ENCODE results near the gene MYL12B.
"Not testable (repeated sequence)": the region's sequence is repeated elsewhere in the genome, so short reads cannot be mapped to it uniquely, and the experiment has no call there.

Gene MYL12B

DNA sequence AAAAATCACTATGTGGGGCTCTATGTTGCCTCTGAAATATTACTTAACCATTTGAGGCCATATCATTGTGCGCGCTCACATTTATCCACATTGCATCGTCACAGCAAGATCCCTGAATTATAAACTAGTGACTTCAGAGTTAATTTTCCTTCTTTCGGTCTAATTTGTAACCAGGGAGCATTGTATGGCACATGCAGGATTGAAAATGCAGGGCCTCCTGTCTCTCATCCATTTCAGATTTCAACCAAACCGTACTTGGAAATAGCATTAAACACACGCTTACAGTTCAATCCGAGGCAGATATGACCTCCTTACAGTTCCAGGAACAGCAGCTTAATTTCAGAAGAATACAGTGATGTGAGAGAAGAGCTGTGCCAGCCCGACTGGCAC, 42.7 kb upstream of the MYL12B start:
- Histone ChIP-seq H3K9me3 (ENCODE audit: low read depth, low read length) (no peaks in the 10 kb centered on the region), H3K9ac (ENCODE audit: insufficient read length) (peak overlapping the region; percentile 71), H3K4me3 (peak overlapping the region; percentile 67), H3K27ac (peak overlapping the region; percentile 96), H3K36me3 (ENCODE audit: insufficient read depth, low read length) (no peaks in the 10 kb centered on the region)
- no peak for DNase-seq (ENCODE audit: low read depth, low spot score)
- TF ChIP-seq EZH2 (IDR thresholded peaks at IDR 0.05) (no peak), FOXP2 (optimal IDR thresholded peaks at IDR 0.05; ENCODE audit: control extremely low read depth, extremely low read length, insufficient read depth) (no peak), POLR2AphosphoS5 (IDR thresholded peaks at IDR 0.05; ENCODE audit: borderline replicate concordance, low read depth, low read length) (no peak)

DNA sequence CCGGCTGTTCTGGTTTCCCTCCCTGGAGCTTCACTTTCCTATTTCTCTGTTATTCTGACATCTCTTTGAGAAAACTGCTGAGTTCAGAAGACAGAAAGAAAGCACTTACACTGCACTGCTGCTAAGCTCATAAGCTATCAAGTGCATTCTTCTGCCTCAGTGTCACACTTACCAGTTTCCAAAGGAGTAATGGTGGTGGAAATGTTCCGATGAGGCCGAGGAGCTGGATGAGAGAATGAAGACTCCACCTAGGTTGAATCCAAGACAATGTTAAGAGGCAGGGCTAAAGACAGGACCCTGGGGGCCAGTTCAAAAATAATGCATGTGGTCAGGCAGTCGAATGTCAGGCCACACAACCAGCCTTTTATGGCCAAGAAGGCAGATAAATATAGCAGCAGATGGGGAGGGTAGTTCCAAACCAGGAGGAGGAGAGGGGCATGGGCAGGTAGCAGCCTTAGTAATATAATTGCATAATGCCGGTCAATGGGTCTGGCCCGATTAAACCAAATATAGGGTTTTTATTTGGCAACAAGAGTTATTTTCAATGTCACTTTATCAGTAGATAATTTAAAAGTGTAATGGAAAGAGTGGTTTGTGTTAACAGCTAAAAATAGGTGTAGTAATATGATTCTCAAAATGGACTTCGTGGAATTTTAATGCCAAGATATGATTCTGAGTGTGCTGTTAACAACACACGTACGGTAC, 42.1 kb upstream of the MYL12B start, which contains the start of gene MYOM1:
TSS of gene MYOM1 (minus strand) at position 338 of the 705 bp plus-strand sequence. CDS start 4,745 bp downstream, outside the sequence.
- Histone ChIP-seq H3K9me3 (ENCODE audit: low read depth, low read length) (no peaks in the 10 kb centered on the region), H3K27ac (peak within 1 kb of the TSS; percentile 96), H3K36me3 (ENCODE audit: insufficient read depth, low read length) (no peaks in the 10 kb centered on the region), H3K9ac (ENCODE audit: insufficient read length) (peak within 1 kb of the TSS; percentile 71), H3K4me3 (peak within 1 kb of the TSS; percentile 67)
- DNase-seq (ENCODE audit: low read depth, low spot score) = no peak
- no peak for TF ChIP-seq FOXP2 (optimal IDR thresholded peaks at IDR 0.05; ENCODE audit: control extremely low read depth, extremely low read length, insufficient read depth)
- TF ChIP-seq EZH2 (IDR thresholded peaks at IDR 0.05) = no peak
- TF ChIP-seq POLR2AphosphoS5 (IDR thresholded peaks at IDR 0.05; ENCODE audit: borderline replicate concordance, low read depth, low read length) = no peak

DNA sequence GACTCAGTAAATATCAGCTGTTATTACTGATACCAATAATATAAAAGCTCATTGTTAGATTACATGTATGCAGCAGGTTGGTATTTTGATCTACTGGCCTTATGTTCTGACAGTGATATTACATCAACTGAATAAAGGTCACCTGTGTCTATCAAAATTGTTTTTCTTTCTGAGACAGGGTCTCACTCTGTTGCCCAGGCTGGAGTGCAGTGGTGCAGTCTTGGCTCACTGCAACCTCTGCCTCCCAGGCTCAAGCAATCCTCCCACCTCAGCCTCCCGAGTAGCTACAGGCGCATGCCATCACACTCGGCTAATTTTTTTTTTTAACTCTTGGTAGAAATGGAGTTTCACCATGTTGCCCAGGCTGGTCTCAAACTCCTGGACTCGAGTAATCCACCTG, 41.1 kb upstream of the MYL12B start:
- H3K27ac ChIP-seq; H3K36me3 ChIP-seq (ENCODE audit: insufficient read depth, low read length); H3K9me3 ChIP-seq (ENCODE audit: low read depth, low read length); DNase-seq (ENCODE audit: low read depth, low spot score); H3K4me3 ChIP-seq; H3K9ac ChIP-seq (ENCODE audit: insufficient read length): not testable (repeated sequence)

DNA sequence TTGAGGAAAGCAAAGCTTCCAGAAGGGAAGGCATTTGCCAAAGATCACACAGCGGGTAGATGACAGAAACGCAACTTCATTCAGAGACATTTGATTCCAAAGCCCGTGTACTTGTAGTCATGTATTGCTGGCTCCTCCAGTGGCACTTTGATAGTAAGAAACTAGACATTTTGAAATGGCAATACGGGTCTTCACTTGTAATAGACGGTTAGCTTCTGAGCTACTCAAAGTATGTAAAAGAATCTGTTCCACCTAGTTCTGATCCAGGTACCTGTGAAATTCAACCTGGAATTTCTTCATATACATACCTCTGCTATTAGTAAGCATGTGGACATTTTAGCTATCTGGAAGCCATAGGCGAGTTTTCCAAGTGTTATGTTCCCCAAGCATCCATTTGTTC, 40.4 kb upstream of the MYL12B start:
- no peak for DNase-seq (ENCODE audit: low read depth, low spot score)
- H3K27ac ChIP-seq = no peak overlapping the region
- no peaks in the 10 kb centered on the region for H3K9me3 ChIP-seq (ENCODE audit: low read depth, low read length)
- no peak overlapping the region for H3K4me3 ChIP-seq
- H3K36me3 ChIP-seq (ENCODE audit: insufficient read depth, low read length) = no peaks in the 10 kb centered on the region
- TF ChIP-seq FOXP2 (optimal IDR thresholded peaks at IDR 0.05; ENCODE audit: control extremely low read depth, extremely low read length, insufficient read depth) = no peak
- TF ChIP-seq POLR2AphosphoS5 (IDR thresholded peaks at IDR 0.05; ENCODE audit: borderline replicate concordance, low read depth, low read length) = no peak
- TF ChIP-seq EZH2 (IDR thresholded peaks at IDR 0.05) = no peak
- H3K9ac ChIP-seq (ENCODE audit: insufficient read length) = no peak overlapping the region

DNA sequence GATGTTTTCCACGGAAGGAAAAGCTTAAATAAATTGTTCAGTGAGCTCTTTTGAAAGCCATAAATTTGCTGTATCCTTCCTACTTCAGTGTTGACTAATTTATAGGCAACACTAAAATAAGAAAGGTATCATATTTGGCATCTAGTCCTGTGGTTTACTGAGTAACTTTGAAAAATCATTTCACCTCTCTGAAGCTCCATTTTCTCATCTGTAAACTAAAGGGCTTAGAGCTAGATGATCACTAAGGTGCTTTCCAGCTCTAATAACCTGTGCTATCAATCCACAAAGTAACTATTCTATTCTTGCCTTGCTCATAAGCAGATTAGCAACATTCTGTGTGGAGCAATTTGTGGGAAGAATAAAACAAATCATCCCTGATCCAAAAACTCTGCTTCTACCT, 38.6 kb upstream of the MYL12B start:
- Histone ChIP-seq H3K27ac (no peak overlapping the region), H3K9me3 (ENCODE audit: low read depth, low read length) (no peaks in the 10 kb centered on the region), H3K9ac (ENCODE audit: insufficient read length) (no peak overlapping the region), H3K4me3 (no peak overlapping the region), H3K36me3 (ENCODE audit: insufficient read depth, low read length) (no peaks in the 10 kb centered on the region)
- TF ChIP-seq POLR2AphosphoS5 (IDR thresholded peaks at IDR 0.05; ENCODE audit: borderline replicate concordance, low read depth, low read length) (no peak), FOXP2 (optimal IDR thresholded peaks at IDR 0.05; ENCODE audit: control extremely low read depth, extremely low read length, insufficient read depth) (no peak), EZH2 (IDR thresholded peaks at IDR 0.05) (no peak)
- DNase-seq (ENCODE audit: low read depth, low spot score) = no peak

DNA sequence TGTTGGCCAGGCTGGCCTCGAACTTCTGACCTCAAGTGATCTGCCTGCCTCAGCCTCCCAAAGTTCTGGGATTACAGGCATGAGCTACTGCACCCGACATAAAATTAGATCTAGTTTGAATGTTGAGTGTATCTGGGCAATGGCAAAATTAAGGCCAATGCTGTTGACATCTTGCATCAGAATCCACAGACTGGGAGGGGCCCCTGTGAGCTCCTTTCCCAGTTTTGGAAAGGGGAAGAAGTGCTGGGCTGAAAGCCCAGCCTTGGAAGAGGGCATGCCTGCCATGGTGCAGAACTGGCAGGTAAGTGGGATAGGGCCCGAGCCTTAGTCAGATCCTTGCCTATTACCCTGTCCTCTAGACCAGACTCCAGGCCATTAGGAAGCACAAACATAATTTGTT, 37.7 kb upstream of the MYL12B start:
- Histone ChIP-seq H3K36me3 (ENCODE audit: insufficient read depth, low read length) (no peaks in the 10 kb centered on the region), H3K4me3 (no peak overlapping the region), H3K9ac (ENCODE audit: insufficient read length) (no peak overlapping the region), H3K27ac (no peak overlapping the region), H3K9me3 (ENCODE audit: low read depth, low read length) (no peaks in the 10 kb centered on the region)
- DNase-seq (ENCODE audit: low read depth, low spot score) = no peak
- TF ChIP-seq POLR2AphosphoS5 (IDR thresholded peaks at IDR 0.05; ENCODE audit: borderline replicate concordance, low read depth, low read length) (no peak), EZH2 (IDR thresholded peaks at IDR 0.05) (no peak), FOXP2 (optimal IDR thresholded peaks at IDR 0.05; ENCODE audit: control extremely low read depth, extremely low read length, insufficient read depth) (no peak)

DNA sequence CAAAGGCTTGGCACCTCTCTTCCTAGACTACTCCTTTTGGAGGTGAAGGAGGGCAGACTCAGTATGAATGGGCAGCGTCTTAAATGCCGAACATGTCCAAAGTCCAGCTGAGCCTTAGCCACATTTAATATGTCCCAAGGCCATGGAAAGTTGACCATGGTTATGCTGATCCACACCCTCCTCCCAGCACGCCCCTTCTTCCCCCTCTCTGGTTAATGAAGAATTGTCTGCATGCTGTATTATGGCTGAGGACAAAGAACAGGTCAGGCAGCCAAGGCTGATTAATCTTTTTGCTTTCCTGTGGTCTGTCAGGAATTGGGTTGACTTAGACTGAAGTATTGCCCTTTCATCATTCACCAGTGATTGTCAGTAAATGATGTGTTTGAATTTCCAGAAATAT, 36.3 kb upstream of the MYL12B start:
- no peak overlapping the region for H3K9ac ChIP-seq (ENCODE audit: insufficient read length)
- TF ChIP-seq FOXP2 (optimal IDR thresholded peaks at IDR 0.05; ENCODE audit: control extremely low read depth, extremely low read length, insufficient read depth) (no peak), EZH2 (IDR thresholded peaks at IDR 0.05) (no peak), POLR2AphosphoS5 (IDR thresholded peaks at IDR 0.05; ENCODE audit: borderline replicate concordance, low read depth, low read length) (no peak)

DNA sequence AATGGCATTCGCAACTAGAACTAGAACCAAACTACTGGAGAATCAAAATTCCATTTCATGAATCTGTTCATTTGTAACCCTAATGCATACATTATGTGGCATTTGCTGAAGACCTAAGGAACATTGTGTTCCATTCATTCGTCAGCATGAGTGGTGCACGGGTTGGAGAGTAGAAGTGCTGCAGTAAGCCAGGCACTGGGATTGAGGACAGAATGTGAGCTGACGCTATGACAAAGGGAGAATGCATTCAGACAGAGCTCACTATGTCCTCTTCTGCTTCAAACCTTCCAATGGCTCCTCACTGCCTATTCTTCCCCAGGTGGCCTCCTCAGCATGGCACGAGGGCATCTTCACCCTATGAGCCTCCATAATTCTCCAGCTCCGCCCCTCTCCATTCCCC, 35.9 kb upstream of the MYL12B start:
- Histone ChIP-seq H3K9me3 (ENCODE audit: low read depth, low read length) (no peaks in the 10 kb centered on the region), H3K9ac (ENCODE audit: insufficient read length) (no peak overlapping the region)

More for the DNA sequence above, 36.3 kb upstream of the MYL12B start:
- H3K9me3 ChIP-seq (ENCODE audit: low read depth, low read length) = no peaks in the 10 kb centered on the region
- DNase-seq (ENCODE audit: low read depth, low spot score) = no peak
- H3K4me3 ChIP-seq = no peak overlapping the region
- no peaks in the 10 kb centered on the region for H3K36me3 ChIP-seq (ENCODE audit: insufficient read depth, low read length)
- H3K27ac ChIP-seq = no peak overlapping the region

More for the DNA sequence above, 35.9 kb upstream of the MYL12B start:
- Histone ChIP-seq H3K27ac (no peak overlapping the region), H3K4me3 (no peak overlapping the region), H3K36me3 (ENCODE audit: insufficient read depth, low read length) (no peaks in the 10 kb centered on the region)
- no peak for DNase-seq (ENCODE audit: low read depth, low spot score)
- TF ChIP-seq EZH2 (IDR thresholded peaks at IDR 0.05) (no peak), POLR2AphosphoS5 (IDR thresholded peaks at IDR 0.05; ENCODE audit: borderline replicate concordance, low read depth, low read length) (no peak), FOXP2 (optimal IDR thresholded peaks at IDR 0.05; ENCODE audit: control extremely low read depth, extremely low read length, insufficient read depth) (no peak)
